CD14-positive monocyte (primary cell): ENCODE results near the gene KDM6A. TPM values are rescaled to one million over a fixed set of nuclear protein-coding genes. Genes with fewer than 3 reads are reported as not detected.

Experiments
- DNase-seq, 3 donors: peaks; one replicate each; pipeline ENCODE4 v3.0.0-alpha.2; 2011 to 2022
- H2AFZ ChIP-seq: 2 replicates; pipeline ENCODE4 v1.6.0; 2012; ENCODE audit warnings: mild to moderate bottlenecking, low read depth, low read length, inconsistent platforms; ENCODE audit not compliant: insufficient read depth, poor library complexity, severe bottlenecking
- H3K27ac ChIP-seq, 2 donors: 1 replicate in 1 of 2; 2 replicates in 1 of 2; pipeline ENCODE4 v1.5.1; 2012 to 2013; ENCODE audit warnings: low read length in 2 of 2, control low read depth in 1 of 2, inconsistent platforms in 1 of 2, low read depth in 1 of 2, mild to moderate bottlenecking in 1 of 2
- H3K27me3 ChIP-seq, 2 donors: one replicate each; pipeline versions ENCODE4 v1.6.0 to v1.6.1; 2011 to 2013; ENCODE audit warnings: low read length in 2 of 2; ENCODE audit not compliant: control insufficient read depth in 2 of 2, insufficient read depth in 2 of 2
- H3K36me3 ChIP-seq, 2 donors: replicated peaks in 1 of 2; 1 replicate in 1 of 2; 2 replicates in 1 of 2; pipeline versions ENCODE4 v1.5.1 to v1.6.1; 2012 to 2013; ENCODE audit warnings: low read length in 2 of 2, control low read depth in 1 of 2, inconsistent platforms in 1 of 2, mild to moderate bottlenecking in 1 of 2; ENCODE audit not compliant: insufficient read depth in 2 of 2, control insufficient read depth in 1 of 2
- H3K4me1 ChIP-seq, 2 donors: 1 replicate in 1 of 2; 2 replicates in 1 of 2; pipeline versions ENCODE4 v1.5.1 to v1.6.1; 2012 to 2013; ENCODE audit warnings: low read length in 2 of 2, control low read depth in 1 of 2, inconsistent platforms in 1 of 2, mild to moderate bottlenecking in 1 of 2, moderate library complexity in 1 of 2; ENCODE audit not compliant: insufficient read depth in 2 of 2, control insufficient read depth in 1 of 2
- H3K4me2 ChIP-seq: replicated peaks from 2 replicates; pipeline ENCODE3; 2012; ENCODE audit warnings: low read length, moderate library complexity, mild to moderate bottlenecking; ENCODE audit not compliant: poor library complexity, severe bottlenecking; ENCODE audit errors: extremely low read depth
- H3K4me3 ChIP-seq, 3 experiments: fragments of 200-600 bp in 1 of 3; sonication (generic) in 1 of 3; replicated peaks in 1 of 3; 1 replicate in 2 of 3; 2 replicates in 1 of 3; pipeline ENCODE4 v1.5.1; 2011 to 2013; ENCODE audit warnings: low read length in 3 of 3, mild to moderate bottlenecking in 3 of 3, control low read depth in 2 of 3, low read depth in 2 of 3, inconsistent platforms in 1 of 3, moderate library complexity in 1 of 3
- H3K79me2 ChIP-seq: 2 replicates; pipeline ENCODE4 v1.6.0; 2012; ENCODE audit warnings: mild to moderate bottlenecking, control low read depth, inconsistent platforms, low read length, moderate library complexity; ENCODE audit not compliant: insufficient read depth
- H3K9ac ChIP-seq: 2 replicates; pipeline ENCODE4 v1.6.0; 2017; ENCODE audit warnings: low read length, mild to moderate bottlenecking; ENCODE audit not compliant: insufficient read depth, poor library complexity, severe bottlenecking
- H3K9me3 ChIP-seq, 2 donors: replicated peaks in 1 of 2; 1 replicate in 1 of 2; 2 replicates in 1 of 2; pipeline versions ENCODE4 v1.5.1 to v1.6.1; 2012 to 2013; ENCODE audit warnings: low read length in 2 of 2, control low read depth in 1 of 2; ENCODE audit not compliant: control insufficient read depth in 1 of 2, insufficient read depth in 1 of 2
- H4K20me1 ChIP-seq: 2 replicates; pipeline ENCODE4 v1.6.0; 2012; ENCODE audit warnings: mild to moderate bottlenecking, low read length, control low read depth, moderate library complexity; ENCODE audit not compliant: insufficient read depth
- H3K27ac Mint-ChIP-seq, 7 donors: one replicate each; pipeline ENCODE4 v1.8.0; 2020; ENCODE audit warnings: mild to moderate bottlenecking in 7 of 7, mixed read lengths in 7 of 7, moderate library complexity in 6 of 7, inconsistent platforms in 2 of 7
- H3K27me3 Mint-ChIP-seq, 3 donors: one replicate each; pipeline ENCODE4 v1.8.0; 2021 to 2022; ENCODE audit warnings: low read depth in 3 of 3, mild to moderate bottlenecking in 3 of 3, mixed read lengths in 3 of 3, moderate library complexity in 3 of 3, inconsistent platforms in 1 of 3
- H3K36me3 Mint-ChIP-seq, 2 donors: one replicate each; pipeline ENCODE4 v1.8.0; 2020; ENCODE audit warnings: mixed read lengths in 2 of 2, inconsistent platforms in 1 of 2, mild to moderate bottlenecking in 1 of 2
- H3K4me1 Mint-ChIP-seq: one replicate; pipeline ENCODE4 v1.8.0; 2020; ENCODE audit warnings: mild to moderate bottlenecking, mixed read lengths
- H3K4me3 Mint-ChIP-seq, 2 donors: one replicate each; pipeline ENCODE4 v1.8.0; 2020; ENCODE audit warnings: mild to moderate bottlenecking in 2 of 2, mixed read lengths in 2 of 2, moderate library complexity in 1 of 2
- H3K9me3 Mint-ChIP-seq, 7 donors: one replicate each; pipeline ENCODE4 v1.8.0; 2020 to 2022; ENCODE audit warnings: mixed read lengths in 7 of 7, mild to moderate bottlenecking in 6 of 7, moderate library complexity in 6 of 7, inconsistent platforms in 2 of 7
- CTCF ChIP-seq: fragments of 200-600 bp; IDR thresholded peaks from one replicate; pipeline ENCODE4 v1.8.0; 2022; ENCODE audit warnings: antibody characterized with exemption, mild to moderate bottlenecking
- WGBS: methylation state at CpG from one replicate; pipeline ENCODE4 v1.1.5; 2013; ENCODE audit warnings: missing lambda C conversion rate; ENCODE audit not compliant: insufficient coverage; 5-methylcytosine and 5-hydroxymethylcytosine counted together
- intact Hi-C, 2 donors: fragments of 100-400 bp; cut with micrococcal nuclease; formaldehyde crosslinking; loops; one replicate each; pipeline versions ENCODE4 v1.15.0 to v1.15.1; 2023
- polyA plus RNA-seq, 3 donors: library from polyadenylated mRNA; depleted of rRNA in 1 of 3; unstranded in 2 of 3; stranded (reverse) in 1 of 3; fragments of 300-500 nt in 2 of 3; fragments of >200 nt in 1 of 3; fragmentation: Illumina TruSeq in 2 of 3; gene quantifications; 1 replicate in 2 of 3; 2 replicates in 1 of 3; pipeline ENCODE4 v1.2.3, GENCODE V29; 2012 to 2021

Gene KDM6A
- polyA plus RNA-seq, 3 donors: 7.6 to 35.0 (median 13.8) TPM

DNA sequence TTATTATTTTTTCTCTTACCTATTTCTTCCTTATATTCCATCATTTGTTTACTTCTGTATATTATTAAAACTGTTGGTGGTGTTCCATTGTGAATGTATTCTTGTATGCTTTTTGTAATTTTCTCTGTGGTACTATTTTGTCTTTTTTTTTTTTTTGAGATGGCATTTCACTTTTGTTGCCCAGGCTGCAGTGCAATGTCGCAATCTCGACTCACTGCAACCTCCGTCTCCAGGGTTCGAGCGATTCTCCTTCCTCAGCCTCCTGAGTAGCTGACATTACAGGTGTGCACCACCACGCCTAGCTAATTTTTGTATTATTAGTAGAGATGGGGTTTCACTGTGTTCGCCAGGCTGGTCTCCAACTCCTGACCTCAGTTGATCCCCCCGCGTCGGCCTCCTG is 8.6 kb downstream of the KDM6A start:
- no CpG with 5 or more reads among the region's 10 CpGs for WGBS
- intact Hi-C loops: no loop called here
- Histone ChIP-seq H3K27me3 (no peaks in the 10 kb centered on the region), H4K20me1 (peaks cover 100% of the 10 kb centered on the region), H3K79me2 (peaks cover 100% of the 10 kb centered on the region), H3K4me2 (no peak overlapping the region), H3K36me3 (no peaks in the 10 kb centered on the region), H3K27ac (no peak overlapping the region), H3K4me1 (peaks cover 5 to 62% of the 10 kb centered on the region in 2 donors), H3K4me3 (no peak overlapping the region), H2AFZ (no peak overlapping the region), H3K9ac (no peak overlapping the region), H3K9me3 (no peaks in the 10 kb centered on the region)
- H3K9me3 Mint-ChIP-seq: peaks cover 0 to 4% (median 0%) of the 10 kb centered on the region in 7 donors
- peaks cover 1 to 21% of the 10 kb centered on the region in 2 donors for H3K36me3 Mint-ChIP-seq
- peaks cover 48% of the 10 kb centered on the region for H3K4me1 Mint-ChIP-seq
- no peak for TF ChIP-seq CTCF
- no peak overlapping the region for H3K4me3 Mint-ChIP-seq
- no peak for DNase-seq
- H3K27ac Mint-ChIP-seq: peak overlapping the region in 2 of 7 donors; percentile 37 to 68
- H3K27me3 Mint-ChIP-seq: peaks cover 0 to 2% (median 0%) of the 10 kb centered on the region in 3 donors

- no peak for DNase-seq
- Histone ChIP-seq H3K27ac (peak overlapping the region in 1 of 2 donors; percentile 3), H3K4me2 (no peak overlapping the region), H3K9ac (no peak overlapping the region), H3K36me3 (no peaks in the 10 kb centered on the region), H3K4me1 (peaks cover 5 to 57% of the 10 kb centered on the region in 2 donors), H3K27me3 (no peaks in the 10 kb centered on the region), H4K20me1 (peaks cover 100% of the 10 kb centered on the region), H3K4me3 (no peak overlapping the region), H2AFZ (no peak overlapping the region), H3K79me2 (peaks cover 100% of the 10 kb centered on the region), H3K9me3 (no peaks in the 10 kb centered on the region)
- TF ChIP-seq CTCF: no peak
- Mint-ChIP-seq H3K4me3 (no peak overlapping the region), H3K4me1 (peaks cover 49% of the 10 kb centered on the region), H3K27ac (peak overlapping the region in 2 of 7 donors; percentile 1 to 42), H3K27me3 (peaks cover 0 to 2% (median 0%) of the 10 kb centered on the region in 3 donors), H3K9me3 (peaks cover 0 to 4% (median 0%) of the 10 kb centered on the region in 7 donors), H3K36me3 (peaks cover 0 to 21% of the 10 kb centered on the region in 2 donors)
- intact Hi-C loops: no loop called here
Observed at GRCh38 chrX:44882635-44883034, 9.6 kb downstream of the KDM6A start.
